ENCODE measurements around the gene WDR12.

GRCh38 chr2:202932425-202933138 lies 21.1 kb upstream of the WDR12 start:
- TF ChIP-seq KMT2A (CRISPR knock-in tag; IDR thresholded peaks at IDR 0.05) (no peak), ZBTB33 (CRISPR knock-in tag; IDR thresholded peaks at IDR 0.05) (no peak)
